Measurements from ENCODE around the gene SLC44A4. TPM values are rescaled to one million over a fixed set of nuclear protein-coding genes. Genes with fewer than 3 reads are reported as not detected.

Gene SLC44A4
- total and polyA plus RNA-seq, 4 donors = 0.13 to 2.4 (median 0.17) TPM; not detected in 1

GRCh38 chr6:31862344-31863235 lies 16.2 kb downstream of the SLC44A4 start, which contains the start of gene NEU1 (continued):
- TF ChIP-seq REST (IDR thresholded peaks at IDR 0.05) (peak; percentile 92), TAF1 (conservative IDR thresholded peaks at IDR 0.05) (peak; percentile 87), RXRA (IDR thresholded peaks at IDR 0.05) (peak in 1 of 2 donors; percentile 62), SP1 (IDR thresholded peaks at IDR 0.05) (peak; percentile 87), FOXA2 (IDR thresholded peaks at IDR 0.05) (no peak), NR2F2 (IDR thresholded peaks at IDR 0.05) (peak; percentile 37)

GRCh38 chr6:31861919-31862343 lies 16.9 kb downstream of the SLC44A4 start:
- Histone ChIP-seq H3K27ac (ENCODE audit: low read depth in 1 of 2, low read length in 2 of 2) (peak overlapping the region; percentile 84 to 85), H3K27me3 (ENCODE audit: control insufficient read depth in 4 of 4, insufficient read depth in 4 of 4, low read length in 3 of 4) (no peaks in the 10 kb centered on the region), H3K9me3 (ENCODE audit: control insufficient read depth in 4 of 4, low read length in 3 of 4) (no peaks in the 10 kb centered on the region), H3K9ac (ENCODE audit: low read depth in 1 of 2, low read length in 2 of 2) (peak overlapping the region; percentile 86 to 88), H3K4me1 (ENCODE audit: control insufficient read depth in 4 of 4, insufficient read depth in 4 of 4, low read length in 3 of 4) (peaks cover 11 to 21% (median 17%) of the 10 kb centered on the region in 4 donors), H3K4me3 (ENCODE audit: low read depth in 1 of 3, low read length in 3 of 3) (peak overlapping the region; percentile 64 to 86 (median 85)), H3K36me3 (ENCODE audit: control insufficient read depth in 4 of 4, insufficient read depth in 3 of 4, low read depth in 1 of 4, low read length in 3 of 4) (peaks cover 9 to 28% (median 12%) of the 10 kb centered on the region in 4 donors)
- TF ChIP-seq HNF4A (conservative IDR thresholded peaks at IDR 0.05) (no peak), HNF4G (IDR thresholded peaks at IDR 0.05) (no peak), SP1 (IDR thresholded peaks at IDR 0.05) (no peak), RAD21 (IDR thresholded peaks at IDR 0.05) (no peak), FOXA1 (IDR thresholded peaks at IDR 0.05) (no peak), GABPA (IDR thresholded peaks at IDR 0.05 in 1 of 2, conservative IDR thresholded peaks at IDR 0.05 in 1 of 2) (no peak), MAX (IDR thresholded peaks at IDR 0.05) (no peak), TAF1 (conservative IDR thresholded peaks at IDR 0.05) (no peak), REST (IDR thresholded peaks at IDR 0.05) (no peak), FOXA2 (IDR thresholded peaks at IDR 0.05) (no peak), JUND (IDR thresholded peaks at IDR 0.05) (no peak), ZBTB33 (IDR thresholded peaks at IDR 0.05) (no peak), EGR1 (IDR thresholded peaks at IDR 0.05; ENCODE audit: low read depth in 2 of 2) (no peak), RXRA (IDR thresholded peaks at IDR 0.05) (no peak), CTCF (IDR thresholded peaks at IDR 0.05; ENCODE audit: low read depth, low read length, missing input control) (no peak), YY1 (IDR thresholded peaks at IDR 0.05) (no peak), NR2F2 (IDR thresholded peaks at IDR 0.05) (no peak), ATF3 (IDR thresholded peaks at IDR 0.05) (no peak)
- WGBS = 48% methylated on average over 17 of the region's 17 CpGs
- DNase-seq (ENCODE audit: low spot score) = no peak
